OCI-LY3 (cell line): ENCODE measurements around the gene FBXO48.
A peak's percentile ranks its signal among the peaks of the same experiment; 100 is the strongest.

Experiments used
- H2AFZ ChIP-seq: fragments of 200-600, 300-600 bp; shearing (Covaris generic); 2 replicates; pipeline ENCODE4 v1.6.0; 2014; ENCODE audit warnings: antibody characterized with exemption, low read depth, low read length
- H3K27ac ChIP-seq: fragments of 200-600, 300-600 bp; sonication (generic); 2 replicates; pipeline ENCODE4 v1.5.1; 2014; ENCODE audit warnings: mild to moderate bottlenecking, low read length, moderate library complexity, mixed read lengths
- H3K27me3 ChIP-seq: fragments of 200-600, 300-600 bp; sonication (generic); 2 replicates; pipeline ENCODE4 v1.6.1; 2014; ENCODE audit warnings: low read depth, low read length, mixed read lengths
- H3K36me3 ChIP-seq: fragments of 200-600, 300-600 bp; sonication (generic); replicated peaks from 2 replicates; pipeline ENCODE3; 2014; ENCODE audit warnings: low read depth, low read length, mixed read lengths
- H3K4me1 ChIP-seq: fragments of 300-600, 200-600 bp; sonication (generic); 2 replicates; pipeline ENCODE4 v1.6.1; 2014; ENCODE audit warnings: low read length, mixed read lengths
- H3K4me2 ChIP-seq: fragments of 200-600, 300-600 bp; sonication (generic); 2 replicates; pipeline ENCODE4 v1.6.1; 2014; ENCODE audit warnings: low read length, mixed read lengths
- H3K4me3 ChIP-seq: fragments of 300-600, 200-600 bp; sonication (generic); 2 replicates; pipeline ENCODE4 v1.5.1; 2014; ENCODE audit warnings: antibody characterized with exemption, mild to moderate bottlenecking, low read length, moderate library complexity
- H3K79me2 ChIP-seq: fragments of 300-600, 200-600 bp; shearing (Covaris generic); 2 replicates; pipeline ENCODE4 v1.6.1; 2014; ENCODE audit warnings: mild to moderate bottlenecking, low read length, mixed read lengths
- H3K9ac ChIP-seq: fragments of 300-600, 200-600 bp; shearing (Covaris generic); 2 replicates; pipeline ENCODE4 v1.6.0; 2014; ENCODE audit warnings: mild to moderate bottlenecking, low read length, moderate library complexity
- H3K9me3 ChIP-seq: fragments of 200-600, 300-600 bp; shearing (Covaris generic); 2 replicates; pipeline ENCODE4 v1.6.1; 2014; ENCODE audit warnings: low read length, mixed read lengths; ENCODE audit not compliant: insufficient read depth
- H4K20me1 ChIP-seq: fragments of 200-600, 300-600 bp; sonication (generic); 2 replicates; pipeline ENCODE4 v1.6.1; 2016; ENCODE audit warnings: low read length, mixed read lengths; ENCODE audit not compliant: insufficient read depth
- CTCF ChIP-seq: fragments of 200-600, 300-600 bp; sonication (generic); IDR thresholded peaks from 2 replicates; pipeline ENCODE4 v1.5.1; 2014; ENCODE audit warnings: antibody characterized with exemption, low read length, low read depth
- EZH2phosphoT487 ChIP-seq: fragments of 200-600 bp; shearing (Covaris generic); IDR thresholded peaks from 2 replicates; pipeline ENCODE4 v1.6.1; 2018; ENCODE audit warnings: antibody characterized with exemption, mixed run types, low read depth

Gene FBXO48

DNA sequence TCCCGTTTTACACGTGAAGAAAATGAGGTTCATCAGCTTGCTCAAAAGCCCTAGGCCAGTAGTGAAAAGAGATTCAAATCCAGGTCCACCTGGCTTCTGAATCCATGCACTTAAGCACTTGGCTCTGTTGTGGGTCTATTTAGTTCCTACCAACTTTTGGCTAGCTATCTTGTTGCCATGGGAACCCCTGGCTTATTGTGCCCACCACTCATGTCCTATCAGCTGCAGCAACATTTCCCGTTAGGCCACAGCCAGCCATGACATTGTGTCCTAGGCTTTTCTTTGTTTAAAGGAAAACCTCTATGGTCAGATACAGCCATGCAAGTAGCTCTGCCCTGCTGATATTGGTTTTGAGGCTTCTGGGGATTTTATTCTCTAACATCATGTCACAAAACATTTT is 52.2 kb downstream of the FBXO48 start:
- H3K36me3 ChIP-seq: no peaks in the 10 kb centered on the region
- H3K4me3 ChIP-seq: no peak overlapping the region
- no peak overlapping the region for H3K9ac ChIP-seq
- H3K9me3 ChIP-seq: no peaks in the 10 kb centered on the region
- no peaks in the 10 kb centered on the region for H3K27me3 ChIP-seq
- H3K79me2 ChIP-seq: no peaks in the 10 kb centered on the region
- H3K4me2 ChIP-seq: no peak overlapping the region
- H4K20me1 ChIP-seq: no peaks in the 10 kb centered on the region
- peaks cover 31% of the 10 kb centered on the region for H3K4me1 ChIP-seq
- no peak overlapping the region for H3K27ac ChIP-seq
- H2AFZ ChIP-seq: no peak overlapping the region
- TF ChIP-seq CTCF (no peak), EZH2phosphoT487 (no peak)

DNA sequence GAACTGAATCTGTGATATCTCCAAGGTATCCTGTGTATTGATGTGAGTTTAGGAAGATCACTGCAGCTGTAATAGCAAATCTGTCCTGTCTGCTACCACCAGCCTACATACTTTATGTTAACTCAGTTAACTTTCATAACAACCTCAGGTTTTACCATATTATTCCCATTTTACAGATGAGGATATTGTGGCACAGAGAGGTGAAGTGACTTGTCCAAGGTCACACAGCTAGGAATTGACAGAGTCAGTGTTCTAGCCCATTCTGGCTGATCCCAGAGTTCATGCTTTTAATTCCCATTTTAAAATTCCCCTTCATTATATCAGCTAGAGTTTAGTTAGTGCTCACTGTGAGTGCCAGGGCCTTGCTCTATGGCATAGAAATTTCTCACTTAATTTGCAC is 52.6 kb downstream of the FBXO48 start:
- Histone ChIP-seq H3K9ac (no peak overlapping the region), H3K27me3 (no peaks in the 10 kb centered on the region), H3K79me2 (no peaks in the 10 kb centered on the region), H3K36me3 (no peaks in the 10 kb centered on the region), H3K4me2 (no peak overlapping the region), H4K20me1 (no peaks in the 10 kb centered on the region), H3K4me3 (no peak overlapping the region), H3K9me3 (no peaks in the 10 kb centered on the region), H2AFZ (no peak overlapping the region), H3K4me1 (peaks cover 31% of the 10 kb centered on the region), H3K27ac (no peak overlapping the region)
- no peak for TF ChIP-seq CTCF
- TF ChIP-seq EZH2phosphoT487: no peak

GRCh38 chr2:68413466-68413865 is 53.6 kb downstream of the FBXO48 start:
- no peaks in the 10 kb centered on the region for H4K20me1 ChIP-seq
- H3K4me1 ChIP-seq: peaks cover 31% of the 10 kb centered on the region
- no peak overlapping the region for H3K4me3 ChIP-seq
- H2AFZ ChIP-seq: no peak overlapping the region
- no peaks in the 10 kb centered on the region for H3K36me3 ChIP-seq
- H3K27me3 ChIP-seq: no peaks in the 10 kb centered on the region
- H3K27ac ChIP-seq: no peak overlapping the region
- no peak overlapping the region for H3K9ac ChIP-seq
- H3K4me2 ChIP-seq: no peak overlapping the region
- no peaks in the 10 kb centered on the region for H3K79me2 ChIP-seq
- TF ChIP-seq EZH2phosphoT487 (no peak), CTCF (no peak)
- H3K9me3 ChIP-seq: no peaks in the 10 kb centered on the region

GRCh38 chr2:68412127-68412819 is 54.8 kb downstream of the FBXO48 start:
- Histone ChIP-seq H3K4me2 (peak overlapping the region; percentile 71), H3K36me3 (no peaks in the 10 kb centered on the region), H4K20me1 (no peaks in the 10 kb centered on the region), H3K27ac (peak overlapping the region; percentile 69), H3K9me3 (no peaks in the 10 kb centered on the region), H2AFZ (no peak overlapping the region), H3K79me2 (no peaks in the 10 kb centered on the region), H3K4me1 (peaks cover 20% of the 10 kb centered on the region), H3K27me3 (no peaks in the 10 kb centered on the region), H3K9ac (peak overlapping the region; percentile 27), H3K4me3 (peak overlapping the region; percentile 54)
- TF ChIP-seq EZH2phosphoT487 (no peak), CTCF (no peak)
